Measurements from ENCODE around the gene WDFY2.

WDFY2 gene

GRCh38 chr13:51795419-51795818, 211.2 kb downstream of the WDFY2 start:
- no peak for TF ChIP-seq CTCF (IDR thresholded peaks at IDR 0.05; ENCODE audit: insufficient read depth, missing control alignments)
- FAIRE-seq = no peak
- no peak for DNase-seq (ENCODE audit: insufficient read length, low spot score)

GRCh38 chr13:51796546-51796945, 212.3 kb downstream of the WDFY2 start:
- FAIRE-seq = no peak
- no peak for TF ChIP-seq CTCF (IDR thresholded peaks at IDR 0.05; ENCODE audit: insufficient read depth, missing control alignments)
- DNase-seq (ENCODE audit: insufficient read length, low spot score) = no peak

GRCh38 chr13:51797664-51798488, 213.6 kb downstream of the WDFY2 start:
- FAIRE-seq = peak; percentile 61
- peak; percentile 69 for TF ChIP-seq CTCF (IDR thresholded peaks at IDR 0.05; ENCODE audit: insufficient read depth, missing control alignments)
- DNase-seq (ENCODE audit: insufficient read length, low spot score) = peak; percentile 46

GRCh38 chr13:51799261-51799660, 215.0 kb downstream of the WDFY2 start:
- TF ChIP-seq CTCF (IDR thresholded peaks at IDR 0.05; ENCODE audit: insufficient read depth, missing control alignments) = no peak
- no peak for FAIRE-seq
- no peak for DNase-seq (ENCODE audit: insufficient read length, low spot score)

GRCh38 chr13:51800486-51800885, 216.2 kb downstream of the WDFY2 start:
- no peak for TF ChIP-seq CTCF (IDR thresholded peaks at IDR 0.05; ENCODE audit: insufficient read depth, missing control alignments)
- no peak for DNase-seq (ENCODE audit: insufficient read length, low spot score)
- FAIRE-seq = no peak

- TF ChIP-seq CTCF (IDR thresholded peaks at IDR 0.05; ENCODE audit: insufficient read depth, missing control alignments) = no peak
- FAIRE-seq (no peak), DNase-seq (ENCODE audit: insufficient read length, low spot score) (no peak)
Measured at GRCh38 chr13:51801631-51802099, 217.4 kb downstream of the WDFY2 start.
